Limb (tissue), 2 donors: ENCODE data around the gene CAPN12.
A peak's percentile ranks its signal among the peaks of the same experiment; 100 is the strongest.

ENCODE experiments used
- DNase-seq, 2 donors: peaks; one replicate each; pipeline ENCODE4 v3.0.0-alpha.2; 2016; ENCODE audit errors: extremely low spot score in 2 of 2

CAPN12 gene

DNA sequence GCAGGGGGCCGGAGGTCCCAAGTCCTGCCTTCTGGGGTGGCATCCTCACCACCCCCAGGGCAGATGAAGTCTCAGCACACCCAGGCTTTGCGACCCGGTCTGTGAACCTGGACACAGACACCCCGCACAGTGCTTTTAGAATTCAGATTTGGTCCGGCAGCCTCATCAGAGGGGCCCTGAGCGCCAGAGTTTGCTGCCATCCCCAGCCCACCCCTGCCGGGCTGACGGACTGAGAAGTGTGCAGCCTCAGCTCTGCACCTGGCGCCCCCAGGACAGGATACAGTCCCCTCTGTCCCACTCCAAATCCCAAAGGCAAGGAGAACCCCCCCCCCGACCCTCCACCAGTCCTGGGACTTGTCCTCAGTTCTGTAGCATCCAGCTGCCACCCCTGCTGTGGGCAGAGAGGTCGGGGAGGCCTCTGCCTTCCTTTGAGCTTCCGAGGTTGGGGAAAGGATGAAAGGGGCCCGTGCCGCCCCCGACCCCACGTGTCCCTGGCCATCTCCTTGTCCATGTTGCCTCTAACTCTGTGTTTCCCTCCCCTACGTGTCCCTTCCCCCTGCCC, 16.9 kb downstream of the CAPN12 start:
- DNase-seq: no peak

DNA sequence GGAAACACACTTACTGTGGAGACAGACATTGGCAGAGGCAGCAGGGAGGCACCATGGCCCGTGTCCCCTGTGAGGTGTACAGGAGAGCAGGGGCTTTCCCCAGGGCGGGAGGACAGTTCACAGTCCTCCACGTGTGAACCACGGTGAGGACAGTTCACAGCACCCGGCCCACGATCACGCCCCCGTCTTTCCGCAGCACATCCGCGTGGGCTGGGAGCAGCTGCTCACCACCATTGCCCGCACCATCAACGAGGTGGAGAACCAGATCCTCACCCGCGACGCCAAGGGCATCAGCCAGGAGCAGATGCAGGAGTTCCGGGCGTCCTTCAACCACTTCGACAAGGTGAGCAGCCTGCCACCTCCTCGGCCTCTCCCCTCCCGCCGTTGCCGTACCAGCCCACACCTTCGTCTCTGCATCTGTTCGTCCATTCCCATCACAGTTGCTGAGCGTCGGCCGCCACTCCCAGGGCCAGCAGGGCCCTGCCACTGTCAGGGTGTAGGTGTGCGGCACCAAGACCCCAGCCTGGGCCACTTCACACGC, 17.4 kb downstream of the CAPN12 start:
- no peak for DNase-seq

DNA sequence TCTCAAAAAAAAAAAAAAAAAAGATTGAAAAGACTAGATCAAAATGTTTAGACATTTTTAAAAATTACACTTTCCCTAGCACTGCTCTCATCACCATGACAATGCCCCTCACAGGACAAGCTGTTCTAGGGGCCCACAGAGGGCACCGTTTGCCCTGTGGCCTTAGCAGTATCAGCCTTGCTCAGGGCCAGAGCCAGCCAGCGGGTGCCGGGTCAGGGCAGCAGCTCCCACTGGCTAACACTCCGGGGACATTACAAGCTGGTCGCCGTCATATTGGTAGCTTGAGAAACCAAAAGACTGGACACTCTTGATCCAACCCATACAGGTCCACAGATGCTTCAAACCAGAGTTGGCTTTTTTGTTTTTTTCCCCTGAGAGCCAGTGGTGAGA, 18.0 kb downstream of the CAPN12 start:
- DNase-seq: no peak

DNA sequence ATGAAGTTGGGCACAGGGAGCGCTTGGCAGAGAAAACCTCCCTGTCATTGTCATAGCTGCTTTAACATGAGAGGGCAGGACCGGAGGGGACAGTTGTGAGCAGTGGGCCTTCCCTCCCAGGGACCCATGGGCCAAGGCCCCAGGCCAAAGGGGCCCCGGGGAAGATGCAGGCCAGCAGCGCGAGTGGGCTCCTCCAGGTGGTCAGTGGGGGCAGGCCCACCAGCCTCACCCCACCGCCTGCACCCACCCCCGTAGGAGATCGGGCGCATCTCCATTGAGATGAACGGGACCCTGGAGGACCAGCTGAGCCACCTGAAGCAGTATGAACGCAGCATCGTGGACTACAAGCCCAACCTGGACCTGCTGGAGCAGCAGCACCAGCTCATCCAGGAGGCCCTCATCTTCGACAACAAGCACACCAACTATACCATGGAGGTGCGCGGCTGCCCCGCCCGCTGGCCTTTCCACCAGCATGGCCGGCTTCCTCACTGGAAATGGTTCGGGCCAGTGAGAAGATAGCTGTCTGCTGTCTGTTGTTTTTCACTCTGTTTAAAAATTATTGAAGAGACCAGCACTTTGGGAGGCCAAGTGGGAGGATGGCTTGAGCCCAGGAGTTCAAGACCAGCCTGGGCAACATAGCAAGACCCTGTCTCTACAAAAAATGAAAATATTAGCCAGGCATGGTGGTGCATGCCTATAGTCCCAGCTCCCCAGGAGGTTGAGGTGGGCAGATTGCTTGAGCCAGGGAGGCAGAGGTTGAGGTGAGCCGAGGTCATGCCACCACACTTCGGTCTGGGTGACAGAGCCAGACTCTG, 18.6 kb downstream of the CAPN12 start:
- no peak for DNase-seq

DNA sequence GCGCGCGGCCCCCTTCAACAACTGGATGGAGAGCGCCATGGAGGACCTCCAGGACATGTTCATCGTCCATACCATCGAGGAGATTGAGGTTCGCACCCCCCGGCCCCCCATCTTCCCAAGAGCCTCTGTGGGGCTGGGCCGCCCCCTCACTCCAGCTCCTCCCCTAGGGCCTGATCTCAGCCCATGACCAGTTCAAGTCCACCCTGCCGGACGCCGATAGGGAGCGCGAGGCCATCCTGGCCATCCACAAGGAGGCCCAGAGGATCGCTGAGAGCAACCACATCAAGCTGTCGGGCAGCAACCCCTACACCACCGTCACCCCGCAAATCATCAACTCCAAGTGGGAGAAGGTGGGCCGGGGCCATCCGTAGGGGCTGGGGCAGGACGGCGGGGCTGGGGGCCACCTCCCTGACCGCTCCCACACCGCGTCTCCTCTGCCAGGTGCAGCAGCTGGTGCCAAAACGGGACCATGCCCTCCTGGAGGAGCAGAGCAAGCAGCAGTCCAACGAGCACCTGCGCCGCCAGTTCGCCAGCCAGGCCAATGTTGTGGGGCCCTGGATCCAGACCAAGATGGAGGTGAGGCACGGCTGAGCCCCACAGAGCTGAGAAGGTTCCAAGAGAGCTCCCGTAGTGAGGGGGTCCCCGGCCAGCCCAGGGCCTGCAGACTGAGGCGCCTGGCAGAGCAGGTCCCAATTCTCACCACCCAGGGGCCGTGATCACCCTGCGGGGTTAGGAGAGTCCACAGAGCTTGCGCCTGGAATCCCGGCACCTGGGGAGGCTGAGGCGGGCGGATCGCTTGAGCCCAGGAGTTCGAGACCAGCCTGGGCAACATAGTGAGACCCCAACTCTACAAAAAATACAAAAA, 20.1 kb downstream of the CAPN12 start:
- DNase-seq: no peak

DNA sequence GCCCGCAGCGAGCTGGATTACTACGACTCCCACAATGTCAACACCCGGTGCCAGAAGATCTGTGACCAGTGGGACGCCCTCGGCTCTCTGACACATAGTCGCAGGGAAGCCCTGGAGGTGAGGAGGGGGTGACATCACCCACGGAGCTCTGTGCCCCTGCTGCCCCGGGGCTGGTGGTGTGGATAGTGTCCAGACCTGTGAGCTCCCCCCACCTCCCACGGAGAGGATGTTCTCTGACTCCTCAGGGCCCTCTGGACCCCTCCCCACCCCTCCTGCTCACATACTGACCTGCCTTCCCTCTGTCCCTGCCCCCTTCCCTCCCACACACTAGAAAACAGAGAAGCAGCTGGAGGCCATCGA, 20.7 kb downstream of the CAPN12 start:
- DNase-seq: no peak

DNA sequence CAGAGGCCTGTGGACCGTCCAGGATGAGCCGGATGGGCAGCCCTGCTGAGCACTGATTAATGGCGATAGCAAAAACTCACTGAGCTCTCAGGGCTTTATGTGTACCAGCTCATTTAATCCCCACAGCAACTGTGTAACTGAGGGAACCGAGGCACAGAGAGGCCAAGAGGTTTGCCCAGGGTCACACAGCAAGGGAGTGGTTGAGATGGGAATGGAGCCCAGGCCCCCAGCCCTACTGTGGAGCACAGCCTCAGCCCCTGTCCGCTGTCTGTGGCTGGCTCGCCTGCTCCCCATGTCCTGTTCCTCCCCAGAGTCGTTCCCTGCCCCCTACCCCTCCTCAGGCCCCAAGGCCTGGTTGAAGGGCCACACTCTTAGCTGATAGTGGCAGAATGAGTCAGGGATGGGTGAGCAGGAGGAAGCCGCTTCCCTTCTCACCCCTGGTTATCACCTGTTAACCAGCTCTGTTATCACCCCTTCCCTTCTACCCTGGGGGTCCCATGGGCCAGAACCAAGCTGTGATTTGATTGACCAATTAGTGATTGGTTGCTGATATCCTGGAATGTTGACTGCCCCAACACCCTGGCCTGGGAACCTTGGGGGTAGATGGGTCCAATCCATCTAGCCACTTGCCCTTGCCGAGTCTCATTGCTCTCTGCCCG, 21.2 kb downstream of the CAPN12 start:
- DNase-seq: no peak

DNA sequence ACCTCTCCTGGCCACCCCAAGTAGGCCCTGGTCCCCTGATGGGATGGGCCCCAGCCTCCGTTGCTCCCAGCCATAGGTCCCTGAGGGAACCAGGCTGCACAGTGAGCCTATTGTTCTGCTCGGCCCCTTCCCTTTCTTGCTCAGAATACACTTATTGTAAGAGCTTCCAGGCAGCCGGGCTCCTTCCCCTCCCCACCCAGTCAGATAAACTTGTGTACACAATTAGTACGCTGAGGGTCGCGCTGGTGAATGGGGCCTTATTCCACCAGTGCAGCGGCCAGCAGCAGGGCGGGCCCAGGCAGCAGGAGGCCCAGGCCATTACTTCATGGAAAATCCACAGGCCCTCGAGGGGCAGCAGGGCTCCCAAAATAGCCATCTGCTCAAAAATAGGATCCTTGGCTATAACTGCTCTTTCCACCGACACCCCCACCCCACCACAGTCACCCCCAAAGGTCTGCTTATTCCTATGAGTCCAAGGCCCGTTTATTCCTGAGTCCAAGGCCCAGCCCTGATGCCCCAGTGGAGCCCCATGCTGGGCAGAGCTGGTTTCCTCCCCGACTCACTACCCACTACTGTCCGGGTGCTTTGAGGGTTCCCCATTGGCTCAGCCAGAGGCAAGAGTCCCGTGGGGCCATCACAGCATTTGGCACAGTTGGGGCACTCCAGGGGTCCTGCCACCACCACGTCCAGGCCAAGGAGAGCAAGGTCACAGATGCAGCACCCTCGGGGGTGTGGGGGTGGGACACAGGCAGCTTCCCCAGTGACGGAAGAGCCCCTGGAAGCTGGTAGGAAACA, 22.1 kb downstream of the CAPN12 start:
- DNase-seq: peak; percentile 32 to 68

DNA sequence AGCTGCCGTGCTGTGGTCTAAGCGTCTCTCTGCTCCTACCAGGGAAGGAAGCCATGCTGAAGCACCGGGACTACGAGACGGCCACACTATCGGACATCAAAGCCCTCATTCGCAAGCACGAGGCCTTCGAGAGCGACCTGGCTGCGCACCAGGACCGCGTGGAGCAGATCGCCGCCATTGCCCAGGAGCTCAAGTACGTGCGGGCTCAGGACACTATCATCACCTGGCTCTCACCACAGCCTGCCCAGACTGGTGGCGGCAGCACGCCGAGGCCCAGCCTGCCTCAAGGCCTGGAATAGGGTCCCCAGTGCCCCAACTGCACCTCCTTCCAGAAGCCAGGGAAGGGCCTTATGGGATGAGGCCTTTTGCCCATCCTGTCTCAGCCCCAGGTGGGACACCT, 22.8 kb downstream of the CAPN12 start:
- no peak for DNase-seq

DNA sequence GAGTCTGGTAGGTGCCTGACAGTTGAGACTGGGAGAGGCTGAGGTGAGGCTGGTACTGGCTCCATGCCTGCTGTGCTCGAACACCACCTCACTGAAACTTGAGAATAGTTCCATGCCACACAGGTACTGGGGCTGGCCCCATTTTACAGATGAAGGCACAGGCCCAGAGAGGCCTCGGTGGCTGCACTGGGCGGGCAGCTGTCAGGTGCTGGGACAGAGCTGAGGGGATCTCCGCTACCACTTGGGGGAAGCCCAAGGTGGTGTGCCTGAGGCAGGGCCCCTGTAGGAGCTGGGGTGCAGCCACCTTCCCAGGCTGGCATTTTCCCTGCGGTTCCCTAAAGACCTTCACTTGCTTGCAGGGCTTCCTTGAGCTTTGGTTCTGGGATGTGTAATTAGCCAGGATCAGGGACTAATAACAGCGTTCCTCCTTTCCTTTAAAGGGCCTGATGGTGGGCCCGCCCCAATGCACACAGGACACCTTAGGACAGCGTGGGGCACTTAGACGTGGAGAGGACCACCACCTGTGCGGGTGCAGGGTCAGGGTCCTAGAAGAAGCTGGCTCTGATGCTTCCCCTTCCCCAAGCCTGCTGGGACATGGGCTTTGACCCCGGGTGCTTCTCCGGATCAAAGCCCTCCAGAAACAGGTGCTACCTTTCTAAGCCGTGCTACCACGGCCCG, 23.6 kb downstream of the CAPN12 start:
- DNase-seq: no peak

DNA sequence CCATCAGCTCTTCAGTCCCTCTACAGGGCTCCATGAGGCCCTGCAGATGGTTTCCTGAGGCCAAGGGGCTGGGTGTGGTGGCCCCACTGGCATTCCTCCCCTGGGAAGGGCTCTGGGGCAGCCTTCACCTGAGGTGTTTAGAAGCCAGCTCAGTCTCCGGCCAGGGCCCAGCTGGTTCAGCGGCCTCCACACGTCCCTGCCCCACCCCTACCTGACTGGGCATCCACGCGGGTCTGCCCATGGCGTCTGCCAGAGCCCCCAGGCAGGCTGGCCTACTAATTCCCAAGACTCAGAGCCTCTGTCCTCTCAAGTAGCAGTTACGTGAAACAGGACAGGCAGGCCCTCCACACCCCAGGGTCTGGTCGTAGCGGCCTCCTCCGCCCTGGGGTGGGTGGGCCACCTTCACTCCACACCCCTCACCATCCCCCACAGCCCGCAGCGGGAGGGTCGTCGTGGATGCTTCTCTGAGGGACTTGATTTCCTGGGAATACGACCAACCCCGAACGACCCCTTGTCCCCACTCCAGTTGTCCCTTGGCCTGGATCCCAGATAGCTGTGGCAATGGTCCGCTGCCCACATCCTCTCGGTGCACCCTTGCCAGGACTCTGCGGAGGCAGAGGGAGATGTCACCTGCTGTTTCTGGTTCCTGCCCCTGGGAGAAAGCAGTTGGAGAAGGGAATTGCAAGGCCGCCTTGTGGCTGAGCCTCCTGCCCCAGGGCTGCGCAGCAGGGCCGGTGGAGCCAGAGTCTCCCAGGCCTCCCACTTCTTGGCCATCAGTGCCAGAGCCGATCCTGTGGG, 24.3 kb downstream of the CAPN12 start:
- DNase-seq: no peak

DNA sequence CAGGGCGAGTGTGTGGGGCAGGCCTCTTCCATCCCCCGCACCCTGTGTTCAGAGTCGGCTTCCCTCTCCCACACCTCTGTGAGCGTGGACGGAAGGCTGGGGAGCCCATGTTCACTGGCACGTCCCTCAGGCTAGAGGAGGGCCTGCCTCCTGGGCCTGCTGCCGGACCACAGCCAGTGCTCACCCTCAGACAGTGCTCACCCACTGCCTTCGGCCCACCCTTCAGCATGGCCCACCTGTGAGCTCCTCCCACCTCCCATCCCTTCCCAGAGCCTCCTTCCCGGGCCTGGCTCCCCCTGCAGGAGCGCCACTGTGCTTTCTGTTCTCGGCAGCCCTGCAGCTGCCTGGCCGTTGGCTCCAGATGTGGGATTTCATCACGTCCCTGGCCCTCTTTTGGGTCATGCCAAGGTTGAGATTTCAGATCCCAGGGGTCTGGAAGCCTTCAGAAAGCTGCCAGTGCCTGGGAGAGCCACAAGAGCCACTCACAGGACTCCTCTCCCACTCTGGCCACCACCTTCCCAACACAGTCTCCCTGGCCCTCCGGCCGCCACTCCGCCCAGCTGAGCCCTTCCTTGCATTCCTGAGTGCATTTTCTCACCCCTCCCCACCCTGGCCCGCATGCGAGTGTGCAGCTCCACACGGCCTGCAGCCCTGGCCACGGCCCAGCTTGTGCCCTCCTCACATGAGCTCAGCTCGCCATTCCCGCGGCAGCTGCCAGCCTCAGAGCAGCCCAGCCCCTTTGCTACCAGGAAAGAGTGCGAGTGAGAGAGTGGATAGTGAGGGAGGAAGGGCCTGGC, 25.3 kb downstream of the CAPN12 start:
- peak; percentile 31 to 63 for DNase-seq

DNA sequence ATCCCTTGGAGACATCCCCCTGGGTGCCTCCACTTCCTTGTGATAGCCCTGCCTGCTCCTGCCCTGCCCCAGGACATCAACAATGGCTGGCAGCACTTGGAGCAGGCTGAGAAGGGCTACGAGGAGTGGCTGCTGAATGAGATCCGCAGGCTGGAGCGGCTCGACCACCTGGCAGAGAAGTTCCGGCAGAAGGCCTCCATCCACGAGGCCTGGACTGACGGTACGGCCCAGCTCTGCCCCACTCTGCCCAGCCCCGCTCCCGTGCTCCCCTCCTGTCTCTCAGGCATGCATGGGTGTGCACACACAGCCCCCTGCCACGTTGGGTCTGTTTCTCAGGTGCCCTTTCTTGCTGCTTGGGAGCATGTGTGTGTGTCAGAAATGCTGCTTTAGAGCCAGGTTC, 26.4 kb downstream of the CAPN12 start:
- no peak for DNase-seq

DNA sequence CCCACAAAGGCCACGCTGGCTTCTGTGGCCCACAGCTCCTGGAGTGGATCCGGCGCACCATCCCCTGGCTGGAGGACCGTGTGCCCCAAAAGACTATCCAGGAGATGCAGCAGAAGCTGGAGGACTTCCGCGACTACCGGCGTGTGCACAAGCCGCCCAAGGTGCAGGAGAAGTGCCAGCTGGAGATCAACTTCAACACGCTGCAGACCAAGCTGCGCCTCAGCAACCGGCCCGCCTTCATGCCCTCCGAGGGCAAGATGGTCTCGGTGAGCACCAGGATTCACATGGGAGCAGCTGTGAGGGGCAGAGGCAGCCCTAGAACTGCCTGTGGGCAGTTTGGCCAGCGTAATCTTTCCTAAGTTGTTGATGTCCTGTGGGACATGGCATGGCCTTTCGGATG, 27.2 kb downstream of the CAPN12 start:
- DNase-seq: no peak

DNA sequence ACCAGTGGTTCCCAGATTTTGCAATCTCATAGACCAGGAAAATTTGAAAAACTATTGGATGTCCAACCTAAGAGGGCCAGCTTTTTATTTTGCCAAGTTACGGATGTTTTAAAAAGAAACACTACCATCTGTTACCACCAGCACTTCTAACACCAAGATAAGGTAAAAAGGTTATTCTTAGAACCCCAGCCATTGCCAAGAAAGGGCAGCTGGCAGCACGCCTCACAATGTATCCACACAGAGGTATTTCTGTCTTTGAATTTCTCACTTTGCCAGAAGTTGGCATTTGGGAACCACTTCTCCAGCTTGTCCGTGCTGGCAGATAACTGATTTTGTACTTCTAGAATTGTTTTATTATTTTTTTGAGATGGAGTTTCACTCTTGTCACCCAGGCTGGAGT, 28.7 kb downstream of the CAPN12 start:
- no peak for DNase-seq

DNA sequence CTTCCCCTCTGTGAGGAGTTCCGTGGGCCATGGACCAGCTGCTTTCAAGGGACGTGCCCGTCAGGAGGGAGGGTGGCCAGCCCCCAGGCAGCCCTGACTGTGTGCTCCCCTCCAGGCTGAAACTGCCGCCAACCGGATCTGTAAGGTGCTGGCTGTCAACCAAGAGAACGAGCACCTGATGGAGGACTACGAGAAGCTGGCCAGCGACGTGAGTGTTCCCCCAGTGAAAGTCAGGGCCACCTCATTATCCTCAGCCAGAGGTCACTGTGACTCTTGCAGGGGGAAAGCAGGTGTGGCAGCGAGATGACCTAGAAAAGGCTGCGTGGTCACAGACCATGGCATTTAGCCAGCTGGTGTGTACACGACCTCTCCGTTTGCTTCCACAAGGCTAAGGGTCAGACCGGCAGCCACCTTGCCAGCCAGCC, 29.9 kb downstream of the CAPN12 start:
- no peak for DNase-seq

DNA sequence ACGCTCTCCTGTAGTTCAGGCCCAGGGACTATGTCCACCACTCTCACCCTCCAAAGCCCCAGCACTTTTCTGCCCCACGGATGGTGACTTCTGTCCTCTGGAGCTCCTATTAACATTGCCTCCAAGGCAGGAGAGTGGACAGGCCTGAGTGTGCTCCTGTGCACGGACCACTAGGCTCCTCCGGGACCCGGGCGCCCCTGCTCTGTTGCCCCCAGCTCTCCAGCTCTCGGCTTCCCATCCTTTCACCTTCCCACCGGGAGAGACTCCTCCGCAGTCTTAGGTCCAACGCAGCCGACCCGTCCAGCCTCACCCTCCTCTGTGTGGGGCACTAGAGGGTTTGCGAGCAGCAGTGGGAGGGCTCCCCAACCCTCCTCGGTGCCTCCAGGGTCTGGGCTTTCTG, 30.4 kb downstream of the CAPN12 start:
- no peak for DNase-seq

DNA sequence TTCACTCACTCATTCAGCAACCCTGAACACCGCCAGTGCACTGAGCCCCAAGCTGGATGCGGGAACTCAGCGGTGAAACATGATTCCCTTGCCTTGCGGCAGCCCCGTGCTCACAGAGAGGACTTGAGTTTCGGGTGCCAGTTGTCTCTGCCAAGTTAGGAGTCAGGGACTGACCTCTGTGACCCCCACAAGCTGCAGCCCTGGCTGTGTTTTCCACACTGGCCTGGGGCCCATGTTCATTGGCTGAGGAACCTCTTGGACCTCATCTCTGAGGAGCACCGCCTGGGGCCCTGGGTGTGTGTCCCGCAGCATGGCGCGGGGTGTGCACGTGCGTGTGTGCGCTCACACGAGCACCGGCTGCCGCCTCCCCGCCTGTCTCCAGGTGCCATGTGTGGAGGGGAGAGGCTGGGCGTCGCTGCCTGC, 31.0 kb downstream of the CAPN12 start:
- DNase-seq: no peak
